Islet precursor cell (in vitro differentiated cells): Measurements from ENCODE around the gene CCDC141.
"Not testable (repeated sequence)": the region's sequence is repeated elsewhere in the genome, so short reads cannot be mapped to it uniquely, and the experiment has no call there.

Source experiments
- DNase-seq: peaks from one replicate; pipeline ENCODE4 v3.0.0-alpha.2; 2018

Gene CCDC141, protein sequence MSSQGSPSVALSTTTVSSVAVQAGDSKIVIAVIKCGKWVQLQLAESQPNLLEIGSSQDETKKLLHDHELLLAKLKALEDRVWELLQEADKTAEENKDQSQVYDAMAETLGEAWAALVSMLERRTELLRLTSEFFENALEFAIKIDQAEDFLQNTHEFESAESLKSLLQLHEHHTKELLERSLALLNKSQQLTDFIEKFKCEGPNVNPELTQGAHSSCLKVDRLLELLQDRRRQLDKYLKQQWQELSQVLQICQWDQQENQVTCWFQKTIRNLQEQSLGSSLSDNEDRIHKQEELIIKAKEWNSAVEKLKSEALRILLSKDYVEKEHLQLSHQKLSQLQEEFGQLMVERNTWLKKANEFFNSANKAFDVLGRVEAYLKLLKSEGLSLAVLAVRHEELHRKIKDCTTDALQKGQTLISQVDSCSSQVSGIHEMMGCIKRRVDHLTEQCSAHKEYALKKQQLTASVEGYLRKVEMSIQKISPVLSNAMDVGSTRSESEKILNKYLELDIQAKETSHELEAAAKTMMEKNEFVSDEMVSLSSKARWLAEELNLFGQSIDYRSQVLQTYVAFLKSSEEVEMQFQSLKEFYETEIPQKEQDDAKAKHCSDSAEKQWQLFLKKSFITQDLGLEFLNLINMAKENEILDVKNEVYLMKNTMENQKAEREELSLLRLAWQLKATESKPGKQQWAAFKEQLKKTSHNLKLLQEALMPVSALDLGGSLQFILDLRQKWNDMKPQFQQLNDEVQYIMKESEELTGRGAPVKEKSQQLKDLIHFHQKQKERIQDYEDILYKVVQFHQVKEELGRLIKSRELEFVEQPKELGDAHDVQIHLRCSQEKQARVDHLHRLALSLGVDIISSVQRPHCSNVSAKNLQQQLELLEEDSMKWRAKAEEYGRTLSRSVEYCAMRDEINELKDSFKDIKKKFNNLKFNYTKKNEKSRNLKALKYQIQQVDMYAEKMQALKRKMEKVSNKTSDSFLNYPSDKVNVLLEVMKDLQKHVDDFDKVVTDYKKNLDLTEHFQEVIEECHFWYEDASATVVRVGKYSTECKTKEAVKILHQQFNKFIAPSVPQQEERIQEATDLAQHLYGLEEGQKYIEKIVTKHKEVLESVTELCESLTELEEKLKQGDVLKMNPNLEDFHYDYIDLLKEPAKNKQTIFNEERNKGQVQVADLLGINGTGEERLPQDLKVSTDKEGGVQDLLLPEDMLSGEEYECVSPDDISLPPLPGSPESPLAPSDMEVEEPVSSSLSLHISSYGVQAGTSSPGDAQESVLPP (N-terminal part only)

DNA sequence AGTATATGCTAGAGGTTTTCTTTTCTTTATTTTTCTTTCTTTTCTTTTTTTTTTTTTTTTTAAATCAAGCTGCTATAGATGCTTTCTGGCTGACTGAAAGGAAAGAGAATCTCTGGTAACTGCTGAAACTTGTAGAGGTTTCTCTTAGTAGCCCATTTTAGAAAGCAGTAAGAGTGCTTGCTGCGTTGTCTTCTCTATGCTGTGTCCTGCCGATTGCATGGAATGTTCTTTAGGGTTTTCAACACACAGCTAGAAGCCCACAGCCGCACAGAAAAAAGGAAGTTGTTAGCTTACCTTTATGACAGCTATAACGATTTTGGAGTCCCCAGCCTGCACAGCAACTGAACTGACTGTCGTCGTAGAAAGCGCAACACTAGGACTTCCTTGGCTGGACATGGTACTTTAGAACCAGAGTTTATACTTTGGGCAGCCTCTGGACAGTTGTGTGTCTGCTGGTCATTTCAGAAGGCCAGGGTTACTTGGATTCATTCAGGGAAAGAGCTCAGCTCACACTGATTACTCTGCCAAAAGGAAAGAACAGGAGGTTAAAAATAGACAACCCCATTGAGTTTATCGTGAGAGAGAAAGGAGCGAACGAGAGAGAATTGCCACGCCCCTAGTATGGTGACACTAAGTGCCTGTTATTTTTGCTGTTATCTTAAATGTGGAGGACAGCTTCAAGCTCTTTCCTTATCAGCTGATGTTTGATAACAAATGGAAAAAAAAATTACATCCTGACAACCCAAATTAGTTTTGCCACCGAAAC is at the start of gene CCDC141:
TSS of gene CCDC141 (minus strand) at position 592 of the 766 bp plus-strand sequence. CDS start at position 396, 196 bp downstream.
- no peak for DNase-seq

DNA sequence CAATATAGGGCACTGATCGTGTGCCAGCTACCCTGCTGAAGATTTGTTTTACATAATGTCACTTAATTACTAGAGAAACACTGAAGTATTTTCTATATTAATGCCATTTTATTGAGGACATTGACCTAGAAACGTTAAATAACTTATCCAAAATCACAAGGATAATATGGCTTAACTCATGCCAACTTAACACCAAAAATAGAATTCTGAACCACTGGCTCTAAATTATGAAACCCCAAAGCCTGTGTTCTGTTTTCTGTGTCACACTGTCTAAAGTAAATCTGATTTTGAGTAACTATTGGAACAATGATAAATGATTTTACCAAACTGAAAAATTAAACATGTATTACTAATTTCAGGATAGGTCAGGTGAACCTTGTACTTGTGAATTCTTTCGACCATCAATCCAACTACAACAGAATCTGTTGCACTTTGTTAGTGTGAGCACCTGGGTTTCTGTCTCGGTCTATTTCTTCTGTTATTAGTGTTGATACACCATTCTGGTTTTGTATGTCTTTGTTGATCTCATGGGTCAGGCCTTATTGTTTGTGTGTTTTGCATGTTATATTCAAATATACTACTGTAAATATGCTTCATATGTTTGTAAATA is 48.2 kb upstream of the CCDC141 start:
- no peak for DNase-seq

DNA sequence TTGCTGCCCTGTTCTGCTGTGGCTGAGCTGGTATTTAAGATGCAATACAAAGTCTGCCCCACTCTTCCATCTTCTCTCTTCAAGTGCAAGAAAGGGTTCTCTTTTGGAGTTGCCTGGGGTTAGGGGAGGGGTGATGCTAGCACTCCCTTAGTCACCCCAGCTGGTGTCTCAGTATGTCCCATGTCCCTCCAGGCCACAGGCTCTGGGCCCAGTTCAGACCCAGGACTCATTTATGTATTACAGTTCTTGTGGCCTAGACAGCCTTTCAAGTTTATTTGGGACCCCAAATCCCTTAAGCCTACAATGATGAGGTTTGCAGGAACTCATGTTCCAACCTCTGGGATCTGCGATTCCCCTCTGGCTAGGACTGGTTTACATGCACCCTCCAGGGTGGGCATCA is 47.2 kb upstream of the CCDC141 start:
- DNase-seq: no peak

DNA sequence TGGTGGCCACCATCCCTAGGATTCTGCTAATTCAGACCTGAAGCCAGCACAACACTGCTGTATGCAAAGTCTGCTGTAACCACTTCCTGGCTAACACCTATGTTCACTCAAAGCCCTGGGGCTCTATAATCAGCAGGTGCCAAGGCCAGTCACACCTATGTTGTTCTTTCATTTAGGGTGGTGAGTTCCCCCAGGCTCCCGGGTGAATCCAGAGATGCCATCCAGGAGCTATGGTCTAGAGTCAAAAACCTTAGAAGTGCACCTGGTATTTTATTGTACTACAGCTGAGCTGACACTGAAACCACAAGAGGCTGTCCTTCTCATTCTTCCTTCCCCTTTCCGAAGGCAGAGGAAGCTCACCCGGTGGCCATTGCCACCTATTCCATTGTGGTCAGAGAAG is 46.2 kb upstream of the CCDC141 start:
- no peak for DNase-seq

DNA sequence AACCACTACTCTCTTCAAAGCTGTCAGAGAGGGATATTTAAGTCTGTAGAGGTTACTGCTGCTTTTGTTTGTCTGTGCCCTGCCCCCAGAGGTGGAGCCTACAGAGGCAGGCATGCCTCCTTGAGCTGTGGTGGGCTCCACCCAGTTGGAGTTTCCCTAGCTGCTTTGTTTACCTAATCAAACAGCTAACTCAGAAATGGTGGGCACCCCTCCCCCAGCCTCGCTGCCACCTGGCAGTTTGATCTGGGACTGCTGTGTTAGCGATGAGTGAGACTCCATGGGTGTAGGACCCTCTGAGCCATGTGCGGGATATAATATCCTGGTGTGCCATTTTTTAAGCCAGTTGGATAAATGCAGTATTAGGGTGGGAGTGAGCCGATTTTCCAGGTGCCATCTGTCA is 43.0 kb upstream of the CCDC141 start:
- not testable (repeated sequence) for DNase-seq

DNA sequence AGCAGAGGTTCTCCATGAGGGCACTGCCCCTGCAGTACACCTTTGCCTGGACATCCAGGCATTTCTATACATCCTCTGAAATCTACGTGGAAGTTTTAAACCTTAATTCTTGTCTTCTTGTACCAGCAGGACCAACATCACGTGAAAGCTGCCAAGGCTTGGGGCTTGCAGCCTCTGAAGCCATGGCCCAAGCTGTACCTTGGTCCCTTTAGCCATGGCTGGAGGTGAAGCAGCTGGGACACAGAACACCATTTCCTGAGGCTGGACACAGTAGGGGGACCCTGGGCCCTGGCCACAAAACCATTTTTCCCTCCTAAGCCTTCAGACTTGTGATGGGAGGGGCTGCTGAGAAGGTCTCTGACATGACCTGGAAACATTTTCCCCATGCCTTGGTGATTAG is 32.8 kb upstream of the CCDC141 start:
- DNase-seq: no peak

DNA sequence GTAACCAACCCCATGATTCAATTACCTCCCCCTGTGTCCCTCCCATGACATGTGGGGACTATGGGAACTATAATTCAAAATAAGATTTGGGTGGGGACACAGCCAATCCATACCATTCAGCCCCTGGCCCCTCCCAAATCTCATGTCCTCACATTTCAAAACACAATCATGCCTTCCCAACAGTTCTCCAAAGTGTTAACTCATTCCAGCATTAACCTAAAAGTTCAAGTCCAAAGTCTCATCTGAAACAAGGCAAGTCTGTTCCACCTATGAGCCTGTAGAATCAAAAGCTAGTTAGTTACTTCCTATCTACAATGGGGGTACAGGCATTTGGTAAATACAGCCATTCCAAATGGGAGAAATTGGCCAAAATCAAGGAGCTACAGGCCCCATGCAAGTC is 32.0 kb upstream of the CCDC141 start:
- DNase-seq: no peak

DNA sequence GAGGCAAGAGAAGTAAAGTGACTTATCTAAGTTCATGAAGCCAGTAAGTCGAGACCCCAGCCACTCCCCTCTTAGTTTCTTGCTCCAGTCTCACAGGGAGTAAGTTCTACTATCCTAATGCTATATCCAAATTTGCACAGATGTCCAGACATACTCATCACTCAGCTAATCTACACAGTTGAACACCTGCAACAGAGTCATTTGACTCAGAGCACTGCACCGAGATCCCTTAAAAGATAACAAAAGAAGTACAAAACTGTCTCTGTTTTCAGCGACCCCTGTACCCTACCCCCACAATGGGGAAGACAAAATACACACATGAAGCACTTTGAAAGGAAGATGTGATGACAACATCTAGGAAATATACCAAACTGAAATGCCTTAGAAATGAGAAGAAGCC is 22.6 kb upstream of the CCDC141 start:
- no peak for DNase-seq

DNA sequence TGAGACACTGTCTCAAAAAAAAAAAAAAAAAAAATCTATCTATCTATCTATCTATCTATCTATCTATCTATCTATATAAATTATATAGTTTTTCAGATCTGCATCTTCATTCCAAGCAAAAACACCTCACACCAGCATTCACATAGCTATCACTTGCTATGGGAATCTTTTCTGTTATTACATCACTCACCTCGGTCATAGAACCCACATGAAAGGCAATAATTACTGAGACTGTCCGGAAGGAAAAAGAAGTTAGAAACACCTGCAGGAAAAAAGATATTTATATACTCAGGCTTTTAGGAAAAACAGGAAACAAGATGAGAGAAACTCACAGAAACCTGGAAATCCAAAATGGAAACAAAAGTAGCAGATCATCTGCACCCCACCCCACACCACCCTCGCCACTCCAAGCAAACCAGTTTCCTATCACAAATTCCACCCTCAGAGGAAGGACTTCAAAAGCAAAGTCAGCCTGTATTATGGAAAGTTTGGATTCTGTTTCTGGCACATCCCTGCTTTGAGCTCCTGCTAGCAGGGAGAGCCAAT is 21.9 kb upstream of the CCDC141 start:
- no peak for DNase-seq

DNA sequence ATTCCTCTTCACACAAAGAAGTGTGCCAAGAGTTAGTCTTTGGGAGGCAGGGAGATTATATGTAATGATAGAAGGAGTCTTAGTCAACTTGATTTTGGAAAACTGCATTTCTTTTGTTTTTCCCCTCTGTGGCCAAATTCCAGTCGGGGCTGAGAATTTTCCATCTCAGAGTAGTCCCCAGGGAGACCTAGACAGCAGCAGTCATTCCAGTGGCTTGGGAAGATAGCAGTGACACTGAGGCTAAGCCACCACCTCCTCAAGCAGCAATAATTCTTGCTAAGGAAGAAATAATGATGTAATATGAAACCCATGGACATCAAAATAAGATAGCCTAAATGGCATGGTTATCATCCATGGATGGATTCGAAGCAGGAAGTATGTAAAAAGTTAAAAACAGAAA is 21.0 kb upstream of the CCDC141 start:
- DNase-seq: no peak

DNA sequence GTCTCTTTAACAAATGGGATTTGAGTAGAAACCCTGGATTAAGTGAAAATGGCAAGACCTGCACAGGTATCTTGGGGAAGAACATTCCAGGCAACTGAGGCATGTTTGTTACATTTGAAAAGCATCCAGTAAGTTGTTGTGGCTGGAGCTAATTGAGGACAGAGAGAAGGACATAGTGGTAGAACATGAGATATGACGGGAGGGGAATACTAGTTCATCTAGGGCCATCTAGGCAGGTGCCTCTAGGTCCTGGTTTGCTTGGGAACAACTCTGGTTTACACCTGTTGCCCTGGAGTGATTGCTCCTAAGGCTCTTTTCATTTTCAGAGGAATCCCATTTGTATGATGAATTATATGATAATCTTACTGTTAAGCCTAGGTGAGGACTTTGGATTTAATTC is 19.7 kb upstream of the CCDC141 start:
- no peak for DNase-seq

DNA sequence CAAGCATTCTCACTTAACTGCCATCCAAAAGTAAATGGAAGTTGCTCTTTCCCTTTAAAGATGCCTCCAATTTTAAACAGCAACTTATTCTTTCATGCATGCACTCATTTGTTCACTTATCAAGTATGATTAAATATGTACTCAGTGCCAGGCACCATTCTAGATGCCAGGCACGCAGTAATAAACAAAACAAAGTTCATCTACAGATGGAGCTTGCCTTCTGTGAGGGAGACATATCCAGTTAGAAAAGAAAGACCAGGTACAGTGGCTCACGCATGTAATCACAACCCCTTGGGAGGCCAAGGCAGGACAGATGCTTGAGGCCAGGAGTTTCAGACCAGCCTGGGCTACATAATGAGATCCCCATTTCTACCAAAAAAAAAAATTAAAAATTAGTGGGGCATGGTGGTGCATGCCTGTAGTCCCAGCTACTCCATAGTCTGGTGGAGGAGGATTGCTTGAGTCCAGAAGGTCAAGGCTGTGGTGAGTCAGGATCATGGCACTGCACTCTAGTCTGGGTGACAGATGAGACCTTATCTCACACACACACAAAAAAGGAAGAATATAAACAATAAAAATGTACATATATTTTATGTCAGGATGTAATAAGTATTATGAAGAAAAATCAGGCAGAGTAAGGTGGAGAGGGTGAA is 19.2 kb upstream of the CCDC141 start:
- DNase-seq: no peak

DNA sequence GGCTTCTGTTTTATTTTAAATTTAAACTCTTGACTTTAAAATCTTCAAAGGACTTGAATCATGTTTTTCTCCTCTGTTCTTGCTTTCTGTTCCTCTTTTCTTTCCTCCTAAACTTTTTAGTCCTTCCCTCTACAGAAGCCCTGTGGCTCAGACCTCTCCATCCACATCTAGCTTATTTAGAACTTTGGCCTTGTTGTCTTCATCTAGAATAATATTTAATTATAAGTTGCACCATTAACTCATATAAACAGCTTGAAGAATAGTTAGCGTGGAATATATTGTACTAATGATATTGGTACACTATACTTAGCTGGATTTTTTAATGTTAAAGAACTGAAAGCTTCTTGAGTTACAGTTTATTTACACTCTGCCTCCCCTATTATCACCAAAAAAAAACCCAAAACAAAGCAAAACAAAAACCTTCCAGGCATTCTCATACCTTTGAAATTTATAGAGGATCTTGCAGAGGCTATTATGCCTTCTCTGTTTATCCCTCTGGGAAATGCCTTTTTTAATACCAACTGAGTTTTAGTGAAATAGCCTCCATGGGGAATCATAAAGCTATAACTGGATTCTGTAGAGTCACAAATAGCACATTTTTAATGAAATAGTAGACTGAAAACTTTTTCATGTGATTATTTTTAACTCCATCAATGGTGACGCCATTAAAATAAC is 9.2 kb upstream of the CCDC141 start:
- no peak for DNase-seq

DNA sequence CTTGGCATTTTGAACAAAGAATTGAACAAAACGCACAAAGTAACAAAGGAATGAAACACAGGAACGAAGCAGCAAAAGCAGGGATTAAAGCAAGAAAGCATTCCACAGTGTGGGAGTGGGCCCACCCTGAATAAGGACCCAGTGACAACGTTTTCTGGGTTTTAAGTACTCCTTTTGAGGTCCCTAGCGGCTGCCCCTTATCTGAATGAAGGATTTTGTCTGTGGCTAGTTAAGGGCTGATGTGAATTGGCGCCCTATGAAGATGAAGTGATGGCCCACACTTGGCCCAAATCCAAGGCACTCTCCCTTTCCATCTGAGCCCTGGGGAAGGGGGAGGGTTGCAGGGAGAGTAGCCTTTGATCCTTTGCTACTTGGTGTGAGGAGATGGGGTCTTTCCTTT is 7.8 kb upstream of the CCDC141 start:
- no peak for DNase-seq

DNA sequence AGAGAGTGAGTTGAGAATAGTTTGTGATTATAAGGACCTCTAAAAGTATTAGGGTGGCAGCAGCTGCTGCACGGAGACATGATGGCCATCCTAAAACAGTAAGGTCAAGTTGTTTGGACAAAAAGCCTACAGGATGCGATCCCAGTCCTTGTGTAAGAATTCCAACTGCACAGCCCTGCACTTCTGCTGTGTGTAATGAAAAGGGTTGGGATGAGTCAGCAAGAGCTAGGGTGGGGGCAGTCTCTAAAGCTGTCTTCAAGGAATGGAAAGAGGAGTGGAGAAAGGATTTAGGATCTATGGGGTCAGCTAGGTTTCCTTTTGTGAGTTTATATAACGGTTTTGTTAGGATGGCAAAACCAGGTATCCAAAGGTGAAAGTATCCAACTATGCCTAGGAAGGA is 3.6 kb upstream of the CCDC141 start:
- DNase-seq: not testable (repeated sequence)

DNA sequence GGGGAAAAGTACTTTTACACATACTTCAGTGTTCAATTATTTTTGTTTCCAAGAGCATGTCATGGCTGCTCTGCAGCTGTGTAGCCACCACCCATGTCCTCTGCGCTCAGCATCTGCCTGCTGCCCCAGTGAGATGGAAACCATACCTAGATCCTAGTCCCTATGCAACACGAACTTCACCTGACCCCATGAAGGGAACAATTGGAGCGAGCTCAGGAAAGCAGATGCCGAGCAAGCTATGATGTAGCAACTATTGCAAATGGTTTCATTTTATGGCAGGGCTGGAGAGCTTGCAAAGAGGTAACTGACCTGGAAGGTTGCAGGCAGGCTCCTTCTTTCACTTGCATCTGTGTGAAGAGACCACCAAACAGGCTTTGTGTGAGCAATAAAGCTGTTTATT is 1.3 kb upstream of the CCDC141 start:
- DNase-seq: no peak

DNA sequence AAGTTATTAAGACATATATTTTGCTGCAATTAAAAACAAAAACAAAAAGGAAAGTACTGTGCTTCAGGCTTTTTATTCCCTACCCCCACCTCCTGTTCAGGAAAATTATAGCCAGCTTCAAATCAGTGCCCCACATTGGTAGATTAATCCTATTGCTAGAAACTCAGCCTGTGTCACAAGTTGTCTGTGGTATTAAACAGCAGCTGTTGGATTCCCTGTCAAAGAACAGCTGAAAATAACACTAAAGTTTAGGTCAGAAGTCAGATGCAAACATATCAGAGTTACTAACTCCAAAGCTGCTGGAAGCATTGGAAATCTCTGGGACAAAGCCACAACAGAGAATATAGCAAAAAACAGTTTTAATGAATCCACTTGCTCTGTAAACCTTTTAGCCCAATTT is 818 bp upstream of the CCDC141 start:
- no peak for DNase-seq

DNA sequence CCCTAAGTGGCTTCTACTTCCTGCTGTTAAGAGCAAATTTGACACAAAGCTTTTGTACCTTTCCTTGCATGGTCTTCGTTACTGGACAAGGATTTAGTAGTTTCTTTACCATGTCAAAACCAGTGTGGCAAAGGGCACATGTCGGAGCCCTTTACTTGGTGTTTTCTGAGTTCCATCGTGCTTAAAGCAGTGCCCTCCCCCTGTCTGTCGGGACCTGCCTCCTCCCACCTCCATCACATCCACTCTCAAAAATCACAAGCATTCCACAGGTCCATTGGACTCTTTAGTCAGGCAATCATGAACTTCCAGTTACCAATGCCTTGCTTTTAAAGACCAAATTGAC is 763 bp downstream of the CCDC141 start:
- DNase-seq: no peak

DNA sequence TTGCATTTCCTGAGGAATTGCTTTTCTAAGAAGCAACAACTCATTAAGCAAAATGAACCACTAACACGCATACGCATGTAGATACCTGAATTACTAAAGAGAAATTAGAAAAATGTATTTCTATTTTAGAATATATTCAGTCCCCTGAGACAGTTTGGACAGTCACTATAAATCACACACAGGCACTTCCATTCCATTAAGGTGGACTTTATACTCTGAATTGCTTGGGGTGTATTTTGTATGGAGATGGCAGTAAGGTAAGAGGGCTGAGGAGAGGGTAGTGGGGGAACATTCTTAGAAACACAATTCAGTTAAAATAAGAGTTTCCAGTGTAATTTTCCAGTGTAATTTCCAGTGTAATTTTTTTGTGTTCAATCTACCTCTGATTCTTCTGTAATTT is 1.8 kb downstream of the CCDC141 start:
- DNase-seq: no peak

DNA sequence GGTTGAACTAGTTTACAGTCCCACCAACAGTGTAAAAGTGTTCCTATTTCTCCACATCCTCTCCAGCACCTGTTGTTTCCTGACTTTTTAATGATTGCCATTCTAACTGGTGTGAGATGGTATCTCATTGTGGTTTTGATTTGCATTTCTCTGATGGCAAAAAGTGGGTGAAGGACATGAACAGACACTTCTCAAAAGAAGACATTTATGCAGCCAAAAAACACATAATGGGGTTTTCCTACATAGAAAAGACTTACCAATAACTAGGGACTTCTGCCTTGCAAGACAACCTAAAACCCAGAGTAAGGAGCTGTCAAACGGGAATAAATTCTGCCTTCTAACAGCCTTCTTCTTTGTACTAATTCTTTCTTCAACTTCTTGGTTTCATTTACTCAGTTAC is 4.3 kb downstream of the CCDC141 start:
- DNase-seq: not testable (repeated sequence)

DNA sequence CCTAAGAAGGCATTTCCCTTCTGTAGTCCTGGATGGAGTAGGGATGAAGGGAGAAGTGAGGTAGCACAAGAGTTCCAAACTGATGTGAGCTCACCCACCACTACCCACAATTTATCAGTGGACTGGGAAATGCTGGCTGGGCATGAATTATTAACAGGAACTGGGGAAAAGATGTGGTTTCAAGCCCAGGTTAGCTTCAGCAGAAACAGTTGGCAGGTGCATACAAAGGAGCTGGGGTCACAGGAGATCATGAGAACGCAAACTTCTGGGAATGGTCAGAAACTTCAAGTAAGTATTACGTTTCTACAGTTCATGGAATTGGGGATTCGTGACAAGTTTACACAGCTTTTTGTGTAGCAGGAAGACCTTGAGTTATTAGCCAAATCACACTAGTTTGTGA is 5.4 kb downstream of the CCDC141 start:
- no peak for DNase-seq
